Endothelial cell of umbilical vein (primary cell): Measurements from ENCODE around the gene ITFG1. TPM values are rescaled to one million over a fixed set of nuclear protein-coding genes. Genes with fewer than 3 reads are reported as not detected.

ENCODE experiments used
- BruUV-seq: library from RNA; stranded (reverse); fragments of 400-500 nt; replicated peaks from 2 replicates; lab custom pipeline; 2021; lab: Mats Ljungman, UMichigan
- CTCF ChIA-PET: fragments of 300-600, 350-600 bp; sonication (Branson Sonifier 250); formaldehyde crosslinking; loops from one replicate; lab custom pipeline; 2021; ENCODE audit warnings: antibody characterized with exemption, inconsistent platforms; lab: Charles Lee
- POLR2A ChIA-PET: fragments of 300-600, 350-600 bp; sonication (Branson Sonifier 250); formaldehyde crosslinking; loops from one replicate; lab custom pipeline; 2021; ENCODE audit warnings: antibody characterized with exemption, inconsistent platforms; lab: Charles Lee
- DNase-seq: peaks from one replicate; pipeline ENCODE4 v3.0.0-alpha.2; 2011; ENCODE audit warnings: low read depth, low spot score
- FAIRE-seq: peaks from 2 replicates; lab custom pipeline; 2011; peaks lifted over from hg19 to GRCh38; lab: Jason Lieb, UNC
- H2AFZ ChIP-seq: 2 replicates; pipeline ENCODE4 v1.6.0; 2012; ENCODE audit warnings: low read depth, low read length, control low read depth, inconsistent platforms
- H3K27ac ChIP-seq: 2 replicates; pipeline ENCODE4 v1.5.1; 2011; ENCODE audit warnings: low read depth, mild to moderate bottlenecking, control low read depth, low read length, moderate library complexity; ENCODE audit not compliant: insufficient read depth
- H3K27me3 ChIP-seq, 2 experiments: 2 replicates each; pipeline versions ENCODE4 v1.6.0 to v1.6.1; 2011; ENCODE audit warnings: low read length in 2 of 2, mixed read lengths in 1 of 2; ENCODE audit not compliant: control insufficient read depth in 2 of 2, insufficient read depth in 2 of 2
- H3K36me3 ChIP-seq, 2 experiments: 2 replicates in 1 of 2; 3 replicates in 1 of 2; pipeline ENCODE4 v1.5.1; 2011; ENCODE audit warnings: low read length in 2 of 2, mild to moderate bottlenecking in 1 of 2, moderate library complexity in 1 of 2; ENCODE audit not compliant: control insufficient read depth in 2 of 2, insufficient read depth in 2 of 2; ENCODE audit errors: extremely low read depth in 1 of 2
- H3K4me1 ChIP-seq: 3 replicates; pipeline ENCODE4 v1.5.1; 2011; ENCODE audit warnings: mild to moderate bottlenecking, low read length; ENCODE audit not compliant: control insufficient read depth, insufficient read depth; ENCODE audit errors: extremely low read depth
- H3K4me2 ChIP-seq: 2 replicates; pipeline ENCODE4 v1.6.1; 2011; ENCODE audit warnings: low read length, control low read depth, mixed read lengths; ENCODE audit not compliant: insufficient read depth
- H3K4me3 ChIP-seq, 3 experiments: fragments of 200-600 bp in 1 of 3; sonication (generic), shearing (Covaris generic) in 1 of 3; replicated peaks in 1 of 3; 2 replicates each; pipeline ENCODE4 v1.5.1; 2011 to 2016; ENCODE audit warnings: control low read depth in 3 of 3, low read length in 3 of 3, mild to moderate bottlenecking in 2 of 3, inconsistent platforms in 1 of 3, low read depth in 1 of 3, moderate library complexity in 1 of 3; ENCODE audit not compliant: insufficient read depth in 1 of 3
- H3K79me2 ChIP-seq: 2 replicates; pipeline ENCODE4 v1.6.0; 2012; ENCODE audit warnings: low read length, inconsistent platforms; ENCODE audit not compliant: control insufficient read depth, insufficient read depth
- H3K9ac ChIP-seq: replicated peaks from 2 replicates; pipeline ENCODE3; 2011; ENCODE audit warnings: low read length, control low read depth; ENCODE audit not compliant: insufficient read depth; ENCODE audit errors: extremely low read depth
- H3K9me1 ChIP-seq: replicated peaks from 3 replicates; pipeline ENCODE4 v1.6.0; 2011; ENCODE audit warnings: mild to moderate bottlenecking, low read length; ENCODE audit not compliant: control insufficient read depth, insufficient read depth; ENCODE audit errors: extremely low read depth
- H3K9me3 ChIP-seq: replicated peaks from 2 replicates; pipeline ENCODE4 v1.5.1; 2012; ENCODE audit warnings: low read length, inconsistent platforms; ENCODE audit not compliant: control insufficient read depth, insufficient read depth
- H4K20me1 ChIP-seq: replicated peaks from 2 replicates; pipeline ENCODE3; 2011; ENCODE audit warnings: mild to moderate bottlenecking, low read length; ENCODE audit not compliant: control insufficient read depth, insufficient read depth; ENCODE audit errors: extremely low read depth
- CTCF ChIP-seq, 2 donors: IDR thresholded peaks; 1 replicate in 1 of 2; 2 replicates in 1 of 2; pipeline ENCODE4 v1.5.1; 2011; ENCODE audit warnings: low read length in 2 of 2, mild to moderate bottlenecking in 2 of 2, moderate library complexity in 2 of 2, control low read depth in 1 of 2, inconsistent platforms in 1 of 2, low read depth in 1 of 2; ENCODE audit not compliant: insufficient read depth in 1 of 2; ENCODE audit errors: extremely low read depth in 1 of 2
- EZH2 ChIP-seq: IDR thresholded peaks from 2 replicates; pipeline ENCODE4 v1.6.1; 2012; ENCODE audit warnings: borderline replicate concordance, low read depth, mild to moderate bottlenecking, moderate library complexity, low read length, inconsistent platforms; ENCODE audit not compliant: severe bottlenecking
- FOS ChIP-seq: IDR thresholded peaks from 2 replicates; pipeline ENCODE4 v1.6.1; 2011; ENCODE audit warnings: mild to moderate bottlenecking, low read length, moderate library complexity, borderline replicate concordance; ENCODE audit not compliant: insufficient read depth
- GATA2 ChIP-seq: IDR thresholded peaks from 2 replicates; pipeline ENCODE4 v1.7.0; 2011; ENCODE audit warnings: low read depth, mild to moderate bottlenecking, moderate library complexity, mixed read lengths, low read length; ENCODE audit not compliant: insufficient read length, insufficient read depth
- JUN ChIP-seq: IDR thresholded peaks from 2 replicates; pipeline ENCODE4 v1.6.1; 2011; ENCODE audit warnings: borderline replicate concordance, low read depth; ENCODE audit not compliant: insufficient read length, insufficient read depth
- MAX ChIP-seq: IDR thresholded peaks from 2 replicates; pipeline ENCODE4 v1.6.1; 2011; ENCODE audit not compliant: insufficient read depth, insufficient read length
- MYC ChIP-seq: IDR thresholded peaks from one replicate; pipeline ENCODE4 v1.6.1; 2011; ENCODE audit warnings: mild to moderate bottlenecking, low read depth, low read length
- POLR2A ChIP-seq: IDR thresholded peaks from 2 replicates; pipeline ENCODE4 v1.6.1; 2012; ENCODE audit warnings: low read depth, mild to moderate bottlenecking, control low read depth, low read length
- POLR2AphosphoS5 ChIP-seq: IDR thresholded peaks from 2 replicates; pipeline ENCODE4 v1.6.1; 2012; ENCODE audit warnings: low read depth, mild to moderate bottlenecking, control low read depth, low read length, moderate library complexity; ENCODE audit not compliant: insufficient read depth
- dilution Hi-C: fragments of 300-500 bp; cut with MboI; formaldehyde crosslinking; loops from one replicate; pipeline ENCODE4 v1.15.0; 2019; ENCODE audit warnings: low sequenced_read_pairs; ENCODE audit not compliant: extremely low pct_ligation_motif_present
- intact Hi-C: fragments of 100-400 bp; cut with micrococcal nuclease; formaldehyde crosslinking; loops from one replicate; pipeline ENCODE4 v1.10.0; 2022
- polyA plus RNA-seq, 4 experiments: library from polyadenylated mRNA; depleted of rRNA in 3 of 4; stranded (reverse) in 3 of 4; unstranded in 1 of 4; fragments of >200 nt; gene quantifications; 2 replicates each; pipeline versions ENCODE4 v1.2.1 to v1.2.3, GENCODE V29; 2011 to 2012; ENCODE audit warnings: missing spikeins in 1 of 4
- total RNA-seq: library from RNA; stranded (reverse); gene quantifications from 2 replicates; pipeline ENCODE4 v1.2.3, GENCODE V29; 2021

ITFG1 gene
- total and polyA plus RNA-seq, 2 donors (not counting 3 experiments of a cell fraction or from before 2014, with no cell fraction given): 32.1 to 44.2 TPM

- ChIA-PET CTCF (no interaction called here), POLR2A (no interaction called here)
- H3K4me1 ChIP-seq: no peaks in the 10 kb centered on the region
- H3K9me1 ChIP-seq: no peaks in the 10 kb centered on the region
- BruUV-seq: no TSS peak
- H3K9me3 ChIP-seq: no peaks in the 10 kb centered on the region
- no peak overlapping the region for H3K4me3 ChIP-seq
- dilution Hi-C loops (no loop called here), intact Hi-C loops (no loop called here)
- no peaks in the 10 kb centered on the region for H3K36me3 ChIP-seq
- no peak overlapping the region for H3K27ac ChIP-seq
- no peaks in the 10 kb centered on the region for H3K27me3 ChIP-seq
- H2AFZ ChIP-seq: no peak overlapping the region
- DNase-seq (no peak), FAIRE-seq (no peak)
- no peak overlapping the region for H3K9ac ChIP-seq
- TF ChIP-seq POLR2A (no peak), POLR2AphosphoS5 (no peak), CTCF (IDR thresholded peaks at IDR 0.05; ENCODE audit: extremely low read depth in 1 of 2, insufficient read depth in 1 of 2, low read depth in 1 of 2, low read length in 2 of 2) (no peak), GATA2 (no peak), JUN (no peak), MYC (no peak), MAX (no peak), EZH2 (no peak), FOS (no peak)
- H4K20me1 ChIP-seq: no peaks in the 10 kb centered on the region
- H3K4me2 ChIP-seq: no peak overlapping the region
- no peaks in the 10 kb centered on the region for H3K79me2 ChIP-seq
Measured at GRCh38 chr16:47196457-47196856, 264.4 kb downstream of the ITFG1 start.
